ENCODE results near the gene EIF1AD.
"Not testable (repeated sequence)": the region's sequence is repeated elsewhere in the genome, so short reads cannot be mapped to it uniquely, and the experiment has no call there.

EIF1AD gene

GRCh38 chr11:66022401-66023185 lies 20.6 kb upstream of the EIF1AD start:
- peak; percentile 31 to 64 for DNase-seq (ENCODE audit: low read depth in 2 of 2)

- DNase-seq (ENCODE audit: low read depth in 2 of 2), result peak in 1 of 2 donors; percentile 43
These were observed 18.8 kb upstream of the EIF1AD start for GRCh38 chr11:66020618-66021357.

- no peak for DNase-seq (ENCODE audit: low read depth in 2 of 2)
These were observed 18.3 kb upstream of the EIF1AD start for GRCh38 chr11:66020212-66020611.

GRCh38 chr11:66017321-66017720 lies 15.4 kb upstream of the EIF1AD start:
- DNase-seq (ENCODE audit: low read depth in 2 of 2), result peak; percentile 57 to 74

GRCh38 chr11:66016793-66017177 lies 14.8 kb upstream of the EIF1AD start:
- DNase-seq (ENCODE audit: low read depth in 2 of 2), result no peak

GRCh38 chr11:66015936-66016792 lies 14.2 kb upstream of the EIF1AD start:
- no peak for DNase-seq (ENCODE audit: low read depth in 2 of 2)

- DNase-seq (ENCODE audit: low read depth in 2 of 2), result no peak
These were observed 13.5 kb upstream of the EIF1AD start for GRCh38 chr11:66015454-66015881.

GRCh38 chr11:66014804-66015453 lies 13.0 kb upstream of the EIF1AD start:
- DNase-seq (ENCODE audit: low read depth in 2 of 2), result no peak

- no peak for DNase-seq (ENCODE audit: low read depth in 2 of 2)
These were observed 11.8 kb upstream of the EIF1AD start for GRCh38 chr11:66013762-66014100.

- DNase-seq (ENCODE audit: low read depth in 2 of 2), result no peak
These were observed 11.2 kb upstream of the EIF1AD start for GRCh38 chr11:66012946-66013761.

GRCh38 chr11:66012371-66012945 lies 10.5 kb upstream of the EIF1AD start:
- DNase-seq (ENCODE audit: low read depth in 2 of 2), result no peak

GRCh38 chr11:66011785-66012303 lies 9.9 kb upstream of the EIF1AD start, which contains the start of gene CST6:
TSS of gene CST6 (plus strand) at chr11:66012008. CDS start at chr11:66012045, 37 bp downstream.
- DNase-seq (ENCODE audit: low read depth in 2 of 2), result no peak

GRCh38 chr11:66011239-66011784 lies 9.4 kb upstream of the EIF1AD start:
- no peak for DNase-seq (ENCODE audit: low read depth in 2 of 2)

- not testable (repeated sequence) for DNase-seq (ENCODE audit: low read depth in 2 of 2)
These were observed 8.1 kb upstream of the EIF1AD start for GRCh38 chr11:66010036-66010435.

- no peak for DNase-seq (ENCODE audit: low read depth in 2 of 2)
These were observed 6.6 kb upstream of the EIF1AD start for GRCh38 chr11:66008468-66009101.

GRCh38 chr11:66008095-66008467 lies 6.1 kb upstream of the EIF1AD start:
- DNase-seq (ENCODE audit: low read depth in 2 of 2), result no peak

GRCh38 chr11:66007201-66007634 lies 5.3 kb upstream of the EIF1AD start:
- DNase-seq (ENCODE audit: low read depth in 2 of 2), result no peak

- DNase-seq (ENCODE audit: low read depth in 2 of 2), result no peak
These were observed 4.9 kb upstream of the EIF1AD start for GRCh38 chr11:66006891-66007176.

- no peak for DNase-seq (ENCODE audit: low read depth in 2 of 2)
These were observed 4.4 kb upstream of the EIF1AD start for GRCh38 chr11:66006134-66006890.

Measured in stimulated activated CD8-positive, alpha-beta memory T cell treated with anti-CD3 and anti-CD28 coated beads, Interleukin-7, amount 100 ng/mL, for 4 hours (primary cell).